ENCODE results near the gene GRAMD2B. TPM values are rescaled to one million over a fixed set of nuclear protein-coding genes. Genes with fewer than 3 reads are reported as not detected.

GRAMD2B gene
- total RNA-seq, 1 donor from 2014 or later = 29.1 TPM

DNA sequence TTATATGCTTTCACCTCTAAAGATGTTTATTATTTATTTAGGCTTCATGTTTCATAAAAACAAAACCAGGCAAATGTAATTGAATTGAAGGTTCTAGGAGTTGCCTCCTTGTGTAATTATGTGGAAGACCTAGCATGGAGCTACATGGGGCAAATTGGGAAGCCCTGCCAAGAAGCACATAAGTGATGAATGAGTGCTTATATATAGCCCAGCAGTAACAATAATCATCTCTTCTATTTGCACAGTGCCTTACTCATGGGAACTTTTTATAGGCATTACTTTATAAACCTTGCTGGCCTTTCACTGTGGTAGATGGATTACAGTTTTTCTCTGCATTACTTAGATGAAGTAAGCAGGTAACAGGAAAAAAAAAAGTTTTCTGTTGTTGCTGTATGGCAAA lies 40.0 kb upstream of the GRAMD2B start:
- no peaks in the 10 kb centered on the region for H3K36me3 ChIP-seq (ENCODE audit: insufficient read depth, low read length)
- peaks cover 28% of the 10 kb centered on the region for H3K4me1 Mint-ChIP-seq (ENCODE audit: low read depth, unreplicated experiment)
- no peaks in the 10 kb centered on the region for H3K27me3 Mint-ChIP-seq (ENCODE audit: low read depth, unreplicated experiment)
- DNase-seq (ENCODE audit: low read depth) (peak; percentile 80), FAIRE-seq (peak; percentile 9)
- H3K27me3 ChIP-seq (ENCODE audit: insufficient read depth, low read length) = no peaks in the 10 kb centered on the region
- no peaks in the 10 kb centered on the region for H3K9me3 Mint-ChIP-seq (ENCODE audit: unreplicated experiment)
- no peaks in the 10 kb centered on the region for H4K20me1 ChIP-seq (ENCODE audit: insufficient read depth, low read length)
- H2AFZ ChIP-seq (ENCODE audit: low read depth, low read length) = no peak overlapping the region
- no peak overlapping the region for H3K9ac ChIP-seq (ENCODE audit: low read length)
- no peak for TF ChIP-seq EZH2 (IDR thresholded peaks at IDR 0.05; ENCODE audit: insufficient read depth, low read length)
- TF ChIP-seq, protein P1, sequence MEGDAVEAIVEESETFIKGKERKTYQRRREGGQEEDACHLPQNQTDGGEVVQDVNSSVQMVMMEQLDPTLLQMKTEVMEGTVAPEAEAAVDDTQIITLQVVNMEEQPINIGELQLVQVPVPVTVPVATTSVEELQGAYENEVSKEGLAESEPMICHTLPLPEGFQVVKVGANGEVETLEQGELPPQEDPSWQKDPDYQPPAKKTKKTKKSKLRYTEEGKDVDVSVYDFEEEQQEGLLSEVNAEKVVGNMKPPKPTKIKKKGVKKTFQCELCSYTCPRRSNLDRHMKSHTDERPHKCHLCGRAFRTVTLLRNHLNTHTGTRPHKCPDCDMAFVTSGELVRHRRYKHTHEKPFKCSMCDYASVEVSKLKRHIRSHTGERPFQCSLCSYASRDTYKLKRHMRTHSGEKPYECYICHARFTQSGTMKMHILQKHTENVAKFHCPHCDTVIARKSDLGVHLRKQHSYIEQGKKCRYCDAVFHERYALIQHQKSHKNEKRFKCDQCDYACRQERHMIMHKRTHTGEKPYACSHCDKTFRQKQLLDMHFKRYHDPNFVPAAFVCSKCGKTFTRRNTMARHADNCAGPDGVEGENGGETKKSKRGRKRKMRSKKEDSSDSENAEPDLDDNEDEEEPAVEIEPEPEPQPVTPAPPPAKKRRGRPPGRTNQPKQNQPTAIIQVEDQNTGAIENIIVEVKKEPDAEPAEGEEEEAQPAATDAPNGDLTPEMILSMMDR (IDR thresholded peaks at IDR 0.05; ENCODE audit: insufficient read depth, low read depth, low read length) = no peak
- H3K27ac ChIP-seq (ENCODE audit: low read depth, low read length) = peak overlapping the region; percentile 5
- no peak overlapping the region for H3K27ac Mint-ChIP-seq (ENCODE audit: unreplicated experiment)
- peaks cover 23% of the 10 kb centered on the region for H3K4me1 ChIP-seq (ENCODE audit: insufficient read depth, low read length)
- H3K79me2 ChIP-seq (ENCODE audit: insufficient read depth, low read length) = no peaks in the 10 kb centered on the region
- no peaks in the 10 kb centered on the region for H3K36me3 Mint-ChIP-seq (ENCODE audit: low read depth, unreplicated experiment)
- H3K4me2 ChIP-seq (ENCODE audit: low read length) = peak overlapping the region; percentile 0
- H3K4me3 Mint-ChIP-seq (ENCODE audit: unreplicated experiment) = no peak overlapping the region
- H3K9me3 ChIP-seq (ENCODE audit: insufficient read depth, low read depth, low read length) = no peaks in the 10 kb centered on the region
- no peak overlapping the region for H3K4me3 ChIP-seq (ENCODE audit: insufficient read depth, low read depth, low read length)

GRCh38 chr5:126383776-126384175 lies 39.4 kb upstream of the GRAMD2B start:
- Histone ChIP-seq H3K27ac (ENCODE audit: low read depth, low read length) (peak overlapping the region; percentile 5), H3K27me3 (ENCODE audit: insufficient read depth, low read length) (no peaks in the 10 kb centered on the region), H2AFZ (ENCODE audit: low read depth, low read length) (no peak overlapping the region), H3K4me2 (ENCODE audit: low read length) (peak overlapping the region; percentile 0), H3K9me3 (ENCODE audit: insufficient read depth, low read depth, low read length) (no peaks in the 10 kb centered on the region), H3K9ac (ENCODE audit: low read length) (no peak overlapping the region), H3K79me2 (ENCODE audit: insufficient read depth, low read length) (no peaks in the 10 kb centered on the region), H3K36me3 (ENCODE audit: insufficient read depth, low read length) (no peaks in the 10 kb centered on the region), H4K20me1 (ENCODE audit: insufficient read depth, low read length) (no peaks in the 10 kb centered on the region), H3K4me1 (ENCODE audit: insufficient read depth, low read length) (peaks cover 23% of the 10 kb centered on the region), H3K4me3 (ENCODE audit: insufficient read depth, low read depth, low read length) (no peak overlapping the region)
- no peak for TF ChIP-seq EZH2 (IDR thresholded peaks at IDR 0.05; ENCODE audit: insufficient read depth, low read length)
- TF ChIP-seq, protein P1 (IDR thresholded peaks at IDR 0.05; ENCODE audit: insufficient read depth, low read depth, low read length) = no peak
- no peaks in the 10 kb centered on the region for H3K9me3 Mint-ChIP-seq (ENCODE audit: unreplicated experiment)
- peak overlapping the region; percentile 0 for H3K27ac Mint-ChIP-seq (ENCODE audit: unreplicated experiment)
- DNase-seq (ENCODE audit: low read depth) (no peak), FAIRE-seq (no peak)
- no peaks in the 10 kb centered on the region for H3K27me3 Mint-ChIP-seq (ENCODE audit: low read depth, unreplicated experiment)
- no peaks in the 10 kb centered on the region for H3K36me3 Mint-ChIP-seq (ENCODE audit: low read depth, unreplicated experiment)
- no peak overlapping the region for H3K4me3 Mint-ChIP-seq (ENCODE audit: unreplicated experiment)
- peaks cover 25% of the 10 kb centered on the region for H3K4me1 Mint-ChIP-seq (ENCODE audit: low read depth, unreplicated experiment)

GRCh38 chr5:126384985-126385384 lies 38.2 kb upstream of the GRAMD2B start:
- Mint-ChIP-seq H3K4me3 (ENCODE audit: unreplicated experiment) (no peak overlapping the region), H3K27me3 (ENCODE audit: low read depth, unreplicated experiment) (no peaks in the 10 kb centered on the region), H3K9me3 (ENCODE audit: unreplicated experiment) (no peaks in the 10 kb centered on the region), H3K36me3 (ENCODE audit: low read depth, unreplicated experiment) (no peaks in the 10 kb centered on the region), H3K27ac (ENCODE audit: unreplicated experiment) (peak overlapping the region; percentile 79), H3K4me1 (ENCODE audit: low read depth, unreplicated experiment) (peaks cover 22% of the 10 kb centered on the region)
- Histone ChIP-seq H3K9ac (ENCODE audit: low read length) (peak overlapping the region; percentile 27), H3K79me2 (ENCODE audit: insufficient read depth, low read length) (no peaks in the 10 kb centered on the region), H3K9me3 (ENCODE audit: insufficient read depth, low read depth, low read length) (no peaks in the 10 kb centered on the region), H3K27ac (ENCODE audit: low read depth, low read length) (peak overlapping the region; percentile 66), H3K36me3 (ENCODE audit: insufficient read depth, low read length) (no peaks in the 10 kb centered on the region), H4K20me1 (ENCODE audit: insufficient read depth, low read length) (no peaks in the 10 kb centered on the region), H3K4me2 (ENCODE audit: low read length) (peak overlapping the region; percentile 58), H2AFZ (ENCODE audit: low read depth, low read length) (no peak overlapping the region), H3K4me3 (ENCODE audit: insufficient read depth, low read depth, low read length) (no peak overlapping the region), H3K27me3 (ENCODE audit: insufficient read depth, low read length) (no peaks in the 10 kb centered on the region), H3K4me1 (ENCODE audit: insufficient read depth, low read length) (peaks cover 23% of the 10 kb centered on the region)
- peak; percentile 99 for FAIRE-seq
- TF ChIP-seq, protein P1 (IDR thresholded peaks at IDR 0.05; ENCODE audit: insufficient read depth, low read depth, low read length) = no peak
- no peak for TF ChIP-seq EZH2 (IDR thresholded peaks at IDR 0.05; ENCODE audit: insufficient read depth, low read length)
- DNase-seq (ENCODE audit: low read depth) = peak; percentile 93
